ENCODE data around the gene WDFY4.

DNA sequence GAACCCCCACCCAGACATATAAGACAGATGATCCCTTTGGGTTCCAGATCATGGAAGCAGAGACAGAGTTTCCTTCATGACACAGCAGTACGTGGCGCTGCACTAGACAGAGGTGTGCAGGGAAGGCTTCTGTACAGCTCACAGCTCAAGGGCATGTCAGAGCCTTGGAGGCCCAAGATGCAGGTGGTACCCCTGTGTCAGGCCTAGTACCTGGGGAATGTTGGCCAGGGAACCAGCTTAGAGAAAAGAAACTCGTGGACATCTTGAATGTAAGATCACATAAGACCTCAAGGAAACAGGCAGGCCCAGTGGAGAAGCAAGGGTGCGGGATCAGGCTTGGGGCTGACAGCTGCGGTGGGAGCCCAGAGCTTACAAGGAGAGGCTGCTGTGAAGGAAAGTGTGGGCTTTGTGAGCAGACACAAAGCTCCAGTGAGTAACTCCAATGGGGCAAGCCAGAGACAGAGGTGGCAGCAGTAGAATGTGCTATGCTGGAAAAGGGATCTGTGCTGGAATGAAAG lies 91.4 kb downstream of the WDFY4 start:
- no peak for TF ChIP-seq CTCF (tag by site-specific recombination; IDR thresholded peaks at IDR 0.05)
- TF ChIP-seq REST (tag by site-specific recombination; IDR thresholded peaks at IDR 0.05), result no peak
- TF ChIP-seq ZNF830 (tag by site-specific recombination; IDR thresholded peaks at IDR 0.05; ENCODE audit: low read depth), result no peak
- TF ChIP-seq ZSCAN4 (tag by site-specific recombination; IDR thresholded peaks at IDR 0.05), result no peak
- no peak for TF ChIP-seq ZNF701 (tag by site-specific recombination; IDR thresholded peaks at IDR 0.05)
- no peak for TF ChIP-seq ZNF623 (tag by site-specific recombination; IDR thresholded peaks at IDR 0.05)
- no peak for TF ChIP-seq ZNF24 (tag by site-specific recombination; IDR thresholded peaks at IDR 0.05)
- no peak for TF ChIP-seq ZNF416 (tag by site-specific recombination; IDR thresholded peaks at IDR 0.05)
- TF ChIP-seq ZNF704 (tag by site-specific recombination; IDR thresholded peaks at IDR 0.05), result no peak
- TF ChIP-seq ZNF596 (tag by site-specific recombination; IDR thresholded peaks at IDR 0.05), result no peak
- TF ChIP-seq ZNF350 (tag by site-specific recombination; IDR thresholded peaks at IDR 0.05), result no peak
- no peak for TF ChIP-seq KLF10 (tag by site-specific recombination; IDR thresholded peaks at IDR 0.05)
- no peak for TF ChIP-seq ZNF561 (tag by site-specific recombination; IDR thresholded peaks at IDR 0.05; ENCODE audit: borderline replicate concordance)
- no peak for TF ChIP-seq ZNF274 (IDR thresholded peaks at IDR 0.05; ENCODE audit: low read length)
- TF ChIP-seq ZNF274 (tag by site-specific recombination; IDR thresholded peaks at IDR 0.05; ENCODE audit: borderline replicate concordance), result no peak

Measured in HEK293 (cell line).